AG09319 (cell line): ENCODE measurements around the gene TRIM5.
"Not testable (repeated sequence)": the region's sequence is repeated elsewhere in the genome, so short reads cannot be mapped to it uniquely, and the experiment has no call there.

Experiments used
- DNase-seq: peaks from one replicate; pipeline ENCODE4 v3.0.0-alpha.2; 2010; ENCODE audit warnings: low read depth; ENCODE audit errors: extremely low read depth
- CTCF ChIP-seq: IDR thresholded peaks from 2 replicates; pipeline ENCODE4 v1.5.1; 2011; ENCODE audit warnings: low read depth, mild to moderate bottlenecking, inconsistent platforms, low read length, moderate library complexity

Gene TRIM5

GRCh38 chr11:5694642-5695041 is 9.8 kb upstream of the TRIM5 start:
- no peak for TF ChIP-seq CTCF
- DNase-seq, result no peak

- no peak for TF ChIP-seq CTCF
- no peak for DNase-seq
These were observed 7.1 kb upstream of the TRIM5 start for GRCh38 chr11:5691964-5692361.

- DNase-seq, result not testable (repeated sequence)
These were observed 6.5 kb upstream of the TRIM5 start for GRCh38 chr11:5691238-5691963.

GRCh38 chr11:5690736-5691135 is 5.9 kb upstream of the TRIM5 start:
- DNase-seq, result peak; percentile 16
- no peak for TF ChIP-seq CTCF

GRCh38 chr11:5690216-5690615 is 5.3 kb upstream of the TRIM5 start:
- DNase-seq, result peak; percentile 34
- no peak for TF ChIP-seq CTCF

GRCh38 chr11:5689551-5689983 is 4.7 kb upstream of the TRIM5 start, which contains the start of gene TRIM22:
TRIM22 (plus strand) TSS chr11:5689790; CDS start chr11:5696233, 6,443 bp downstream.
- TF ChIP-seq CTCF, result no peak
- peak; percentile 44 for DNase-seq

- DNase-seq, result no peak
- TF ChIP-seq CTCF, result no peak
These were observed 3.6 kb upstream of the TRIM5 start for GRCh38 chr11:5688482-5688881.

GRCh38 chr11:5686426-5686825 is 1.6 kb upstream of the TRIM5 start:
- no peak for TF ChIP-seq CTCF
- DNase-seq, result no peak
